ENCODE results near the gene C16orf74.

- TF ChIP-seq CTCF (IDR thresholded peaks at IDR 0.05) (peak in 1 of 4 experiments; percentile 24), EP300 (IDR thresholded peaks at IDR 0.05) (no peak), POLR2A (IDR thresholded peaks at IDR 0.05) (peak; percentile 70 to 75)
Observed at GRCh38 chr16:85799497-85800320, 48.8 kb upstream of the C16orf74 start, which contains the start of the genes COX4I1 and EMC8.

Data from gastroesophageal sphincter (tissue), 3 donors.